HepG2 (cell line): ENCODE results near the gene ARHGAP45. TPM values are rescaled to one million over a fixed set of nuclear protein-coding genes. Genes with fewer than 3 reads are reported as not detected.

Source experiments
- ATAC-seq: fragments of 200-7000 bp; cut with Tn5 transposase; 3 replicates; pipeline ENCODE4 v1.9.1; 2020; ENCODE audit warnings: mild to moderate bottlenecking, moderate library complexity
- BruUV-seq: library from RNA; stranded (reverse); fragments of 400-500 nt; replicated peaks from 2 replicates; lab custom pipeline; 2021; lab: Mats Ljungman, UMichigan
- CTCF ChIA-PET: fragments of 300-600 bp; formaldehyde crosslinking; extraction: SDS; loops from one replicate; lab custom pipeline; 2021; ENCODE audit warnings: low total read pairs, inconsistent platforms, low intra/inter-chr PET ratio; lab: Yijun Ruan, JAX
- POLR2A ChIA-PET: fragments of 350-600 bp; sonication (Branson Sonifier 250); formaldehyde crosslinking; loops from one replicate; lab custom pipeline; 2020; ENCODE audit warnings: antibody characterized with exemption, inconsistent platforms; lab: Yijun Ruan, JAX
- DNase-seq: peaks from one replicate; pipeline ENCODE4 v3.0.0-alpha.2; 2015; ENCODE audit warnings: low spot score
- FAIRE-seq: peaks from 3 replicates; lab custom pipeline; 2011; peaks lifted over from hg19 to GRCh38; lab: Jason Lieb, UNC
- H2AFZ ChIP-seq: one replicate; pipeline ENCODE4 v1.6.1; 2011; ENCODE audit warnings: low read length, inconsistent platforms
- H3K27ac ChIP-seq: fragments of 300-600 bp; 3 replicates; pipeline ENCODE4 v1.8.0; 2011; ENCODE audit warnings: mixed run types, mild to moderate bottlenecking, mixed read lengths, low read length, inconsistent platforms; ENCODE audit not compliant: insufficient read depth; ENCODE audit errors: extremely low read length
- H3K27me3 ChIP-seq, 2 experiments: fragments of 200-600 bp in 1 of 2; 2 replicates in 1 of 2; 3 replicates in 1 of 2; pipeline versions ENCODE4 v1.6.0 to v1.8.0; 2011; ENCODE audit warnings: low read length in 2 of 2, mild to moderate bottlenecking in 2 of 2, moderate library complexity in 2 of 2, inconsistent platforms in 1 of 2; ENCODE audit not compliant: insufficient read depth in 2 of 2, control insufficient read depth in 1 of 2
- H3K36me3 ChIP-seq, 2 experiments: fragments of 200-600 bp in 1 of 2; replicated peaks in 1 of 2; 2 replicates in 1 of 2; 3 replicates in 1 of 2; pipeline versions ENCODE4 v1.5.1 to v1.8.0; 2011; ENCODE audit warnings: low read length in 2 of 2, inconsistent platforms in 1 of 2; ENCODE audit not compliant: insufficient read depth in 2 of 2, control insufficient read depth in 1 of 2
- H3K4me1 ChIP-seq: 2 replicates; pipeline ENCODE4 v1.5.1; 2012; ENCODE audit warnings: low read length, inconsistent platforms; ENCODE audit not compliant: insufficient read depth
- H3K4me2 ChIP-seq: 2 replicates; pipeline ENCODE4 v1.6.0; 2011; ENCODE audit warnings: low read depth, low read length, inconsistent platforms
- H3K4me3 ChIP-seq, 3 experiments: fragments of 200-600 bp in 1 of 3; sonication (generic), shearing (Covaris generic) in 1 of 3; replicated peaks in 1 of 3; 2 replicates each; pipeline ENCODE4 v1.5.1; 2011 to 2016; ENCODE audit warnings: low read length in 3 of 3, inconsistent platforms in 2 of 3, low read depth in 2 of 3, mild to moderate bottlenecking in 2 of 3, control low read depth in 1 of 3, mixed read lengths in 1 of 3; ENCODE audit not compliant: insufficient read depth in 1 of 3
- H3K79me2 ChIP-seq: one replicate; pipeline ENCODE4 v1.6.1; 2011; ENCODE audit warnings: low read length, inconsistent platforms; ENCODE audit not compliant: insufficient read depth
- H3K9ac ChIP-seq: 2 replicates; pipeline ENCODE4 v1.6.0; 2011; ENCODE audit warnings: mild to moderate bottlenecking, low read depth, low read length, inconsistent platforms; ENCODE audit not compliant: insufficient read depth
- H3K9me3 ChIP-seq: 2 replicates; pipeline ENCODE4 v1.5.1; 2012; ENCODE audit warnings: mild to moderate bottlenecking, low read length
- H4K20me1 ChIP-seq: 2 replicates; pipeline ENCODE4 v1.6.0; 2011; ENCODE audit warnings: inconsistent platforms, mild to moderate bottlenecking, low read length, moderate library complexity; ENCODE audit not compliant: insufficient read depth
- BORCS8-MEF2B ChIP-seq: sonication (generic); formaldehyde crosslinking; IDR thresholded peaks from 2 replicates; pipeline ENCODE4 v1.8.0; 2022; ENCODE audit warnings: mild to moderate bottlenecking, missing genetic modification reagents
- BRCA1 ChIP-seq: sonication (generic); formaldehyde crosslinking; IDR thresholded peaks from 2 replicates; pipeline ENCODE4 v1.4.0; 2020; ENCODE audit warnings: missing genetic modification reagents
- HDAC2 ChIP-seq: sonication (generic); formaldehyde crosslinking; IDR thresholded peaks from 2 replicates; pipeline ENCODE4 v1.4.0; 2020; ENCODE audit warnings: missing genetic modification reagents
- HNF4G ChIP-seq, 2 experiments: sonication (generic) in 1 of 2; formaldehyde crosslinking in 1 of 2; IDR thresholded peaks; 2 replicates each; pipeline versions ENCODE4 v1.4.0 to v1.6.1; 2011 to 2020; ENCODE audit warnings: borderline replicate concordance in 2 of 2, low read depth in 2 of 2, mild to moderate bottlenecking in 2 of 2, low read length in 1 of 2, missing genetic modification reagents in 1 of 2, moderate library complexity in 1 of 2
- HOXA3 ChIP-seq: sonication (generic); formaldehyde crosslinking; IDR thresholded peaks from 2 replicates; pipeline ENCODE4 v1.5.0; 2020; ENCODE audit warnings: missing genetic modification reagents
- MED1 ChIP-seq: sonication (generic); formaldehyde crosslinking; IDR thresholded peaks from 2 replicates; pipeline ENCODE4 v1.4.0; 2020; ENCODE audit warnings: missing genetic modification reagents
- MYC ChIP-seq: sonication (generic); formaldehyde crosslinking; IDR thresholded peaks from 2 replicates; pipeline ENCODE4 v1.9.0; 2021; ENCODE audit warnings: missing genetic modification reagents, borderline replicate concordance
- NR2F6 ChIP-seq, 2 experiments: IDR thresholded peaks; 2 replicates each; pipeline ENCODE4 v1.6.1; 2016; ENCODE audit warnings: antibody characterized with exemption in 1 of 2, mild to moderate bottlenecking in 1 of 2
- RARA ChIP-seq: IDR thresholded peaks from 2 replicates; pipeline ENCODE4 v1.6.1; 2016; ENCODE audit warnings: missing genetic modification reagents, missing compliant biosample characterization
- SRY ChIP-seq: sonication (generic); formaldehyde crosslinking; IDR thresholded peaks from 2 replicates; pipeline ENCODE4 v1.8.0; 2022; ENCODE audit warnings: mild to moderate bottlenecking, missing genetic modification reagents
- STAG1 ChIP-seq: sonication (generic); formaldehyde crosslinking; IDR thresholded peaks from 2 replicates; pipeline ENCODE4 v1.4.0; 2020; ENCODE audit warnings: missing genetic modification reagents
- ZNF232 ChIP-seq: sonication (generic); formaldehyde crosslinking; IDR thresholded peaks from 2 replicates; pipeline ENCODE4 v1.4.0; 2020; ENCODE audit warnings: missing genetic modification reagents, borderline replicate concordance
- ZNF335 ChIP-seq: sonication (generic); formaldehyde crosslinking; IDR thresholded peaks from 2 replicates; pipeline ENCODE4 v1.4.0; 2020; ENCODE audit warnings: missing genetic modification reagents
- ZNF768 ChIP-seq: sonication (generic); formaldehyde crosslinking; IDR thresholded peaks from 2 replicates; pipeline ENCODE4 v1.4.0; 2020; ENCODE audit warnings: missing genetic modification reagents
- WGBS: methylation state at CpG from one replicate; pipeline ENCODE4 v1.1.6; 2017; ENCODE audit warnings: low lambda C conversion rate; 5-methylcytosine and 5-hydroxymethylcytosine counted together
- in situ Hi-C: cut with HindIII; loops from 2 replicates; pipeline ENCODE4 v1.10.0; 2017; ENCODE audit warnings: low pct_unique_long_range_greater_than_20kb; ENCODE audit not compliant: extremely low pct_ligation_motif_present
- intact Hi-C: fragments of 100-400 bp; cut with micrococcal nuclease; formaldehyde crosslinking; loops from one replicate; pipeline ENCODE4 v1.10.0; 2022; ENCODE audit not compliant: unreplicated experiment
- polyA plus RNA-seq, 8 experiments: library from polyadenylated mRNA; depleted of rRNA in 3 of 8; stranded (reverse) in 7 of 8; unstranded in 1 of 8; fragments of >200 nt; fragmentation: Illumina TruSeq in 4 of 8; extraction: Trizol in 4 of 8; gene quantifications; 2 replicates each; pipeline versions ENCODE4 v1.2.1 to v1.2.3, GENCODE V29; 2011 to 2016; ENCODE audit warnings: low read depth in 4 of 8, missing spikeins in 1 of 8, mixed read lengths in 1 of 8; ENCODE audit not compliant: insufficient read depth in 1 of 8
- total RNA-seq, 5 experiments: library from RNA; depleted of rRNA; stranded (reverse); fragments of >200 nt; fragmentation: Illumina TruSeq; extraction: Trizol; gene quantifications; 2 replicates each; pipeline ENCODE4 v1.2.3, GENCODE V29; 2016; ENCODE audit warnings: low read depth in 1 of 5
- TF ChIP-seq, protein P1 (sequence below): sonication (generic); formaldehyde crosslinking; IDR thresholded peaks from 2 replicates; pipeline ENCODE4 v1.8.0; 2023; ENCODE audit warnings: mild to moderate bottlenecking, missing genetic modification reagents
- TF ChIP-seq, protein P2 (sequence below): sonication (generic); formaldehyde crosslinking; IDR thresholded peaks from 2 replicates; pipeline ENCODE4 v1.9.0; 2022; ENCODE audit warnings: missing genetic modification reagents, mild to moderate bottlenecking, borderline replicate concordance
- TF ChIP-seq, protein P3 (sequence below): IDR thresholded peaks from 2 replicates; pipeline ENCODE4 v1.6.1; 2016

Gene ARHGAP45
- total and polyA plus RNA-seq, 2 of the 13 experiments (the other 11 are each of a cell fraction or from before 2014, with no cell fraction given): 0.84 to 32.0 TPM

DNA sequence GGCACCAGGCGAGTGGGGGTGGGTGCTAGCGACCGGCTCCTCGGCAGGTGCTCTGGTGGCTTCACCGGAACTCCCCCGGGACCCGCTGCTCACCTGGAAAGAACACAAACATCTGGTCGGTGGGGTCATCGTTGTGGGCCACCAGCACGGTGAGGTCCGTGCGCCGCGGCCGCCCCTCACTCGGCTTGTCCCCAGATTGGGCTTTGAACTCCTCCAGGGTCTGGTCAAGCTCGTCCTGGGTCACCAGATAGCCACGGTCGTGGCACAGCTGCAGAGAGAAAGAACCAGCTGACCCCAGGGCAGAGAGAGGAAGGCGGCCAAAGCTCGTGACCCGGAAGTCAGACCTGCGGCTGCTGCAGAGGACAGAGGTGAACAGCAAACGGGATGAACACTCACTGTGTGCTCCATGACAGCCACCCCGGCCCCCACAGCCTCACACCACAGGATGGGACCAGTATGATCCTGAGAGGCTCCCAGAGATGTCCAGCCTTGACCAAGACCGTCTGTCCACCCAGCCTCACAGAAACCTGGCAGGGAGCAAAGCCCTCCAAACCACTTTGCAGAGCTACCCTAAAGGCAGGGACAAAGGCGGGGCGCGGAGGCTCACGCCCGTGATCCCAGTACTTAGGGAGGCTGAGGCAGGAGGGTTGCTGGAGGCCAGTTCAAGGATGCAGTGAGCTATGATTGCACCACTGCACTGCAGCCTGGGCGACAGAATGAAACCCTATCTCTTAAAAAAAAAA is 27.0 kb downstream of the ARHGAP45 start:
- ChIA-PET CTCF (no interaction called here), POLR2A (interaction anchor here (0.7 to 2.6 kb wide), 9 partner anchors 9 to 68 kb away, joined by 3 to 9 read pairs (median 4); partner anchors contain the start of gene CNN2)
- peaks cover 43% of the 10 kb centered on the region for H3K4me1 ChIP-seq
- intact Hi-C loops: no loop called here
- under 1% methylated on average over 26 of the region's 32 CpGs for WGBS
- BruUV-seq: no TSS peak
- peaks cover 16% of the 10 kb centered on the region for H4K20me1 ChIP-seq
- H3K4me2 ChIP-seq: peak overlapping the region; percentile 89
- H3K9ac ChIP-seq: peak overlapping the region; percentile 92
- FAIRE-seq: no peak
- peaks cover 12 to 28% of the 10 kb centered on the region in 2 experiments for H3K36me3 ChIP-seq
- H3K9me3 ChIP-seq: no peaks in the 10 kb centered on the region
- DNase-seq: peak; percentile 29
- in situ Hi-C loops: no loop called here
- H3K27me3 ChIP-seq: no peaks in the 10 kb centered on the region; a peak in 1 of 5 replicates
- peaks cover 30% of the 10 kb centered on the region for H3K79me2 ChIP-seq
- H3K4me3 ChIP-seq: peak overlapping the region; percentile 91 to 99 (median 97)
- peak overlapping the region; percentile 57 for H3K27ac ChIP-seq
- no peak overlapping the region for H2AFZ ChIP-seq
- peak; percentile 4 for ATAC-seq
- TF ChIP-seq HNF4G (IDR thresholded peaks at IDR 0.05; ENCODE audit: borderline replicate concordance, low read depth, low read length) (no peak), HNF4G (CRISPR knock-in tag; IDR thresholded peaks at IDR 0.05; ENCODE audit: borderline replicate concordance, low read depth) (0 out of 2 replicates have a peak, but pooled peaks have one; percentile 32), MED1 (CRISPR knock-in tag) (0 out of 2 replicates have a peak, but pooled peaks have one; percentile 50), MYC (CRISPR knock-in tag) (peak; percentile 48; the same call in 1 of the 2 replicates), ZNF232 (CRISPR knock-in tag) (peak; percentile 72; the same call in 1 of the 2 replicates), HDAC2 (CRISPR knock-in tag) (peak; percentile 50; the same call in 1 of the 2 replicates), NR2F6 (IDR thresholded peaks at IDR 0.05) (no peak), NR2F6 (CRISPR knock-in tag; IDR thresholded peaks at IDR 0.05) (peak; percentile 49; the same call in 1 of the 2 replicates), ZNF768 (0 out of 2 replicates have a peak, but pooled peaks have one; percentile 9), RARA (CRISPR knock-in tag) (peak; percentile 47; the same call in 1 of the 2 replicates), ZNF335 (CRISPR knock-in tag) (peak; percentile 94), BORCS8-MEF2B (peak; percentile 45; the same call in 1 of the 2 replicates), STAG1 (CRISPR knock-in tag) (peak; percentile 17; the same call in 1 of the 2 replicates), SRY (CRISPR knock-in tag) (0 out of 2 replicates have a peak, but pooled peaks have one; percentile 12), HOXA3 (CRISPR knock-in tag) (peak; percentile 47), BRCA1 (CRISPR knock-in tag) (0 out of 2 replicates have a peak, but pooled peaks have one; percentile 29)
- TF ChIP-seq, protein P1, sequence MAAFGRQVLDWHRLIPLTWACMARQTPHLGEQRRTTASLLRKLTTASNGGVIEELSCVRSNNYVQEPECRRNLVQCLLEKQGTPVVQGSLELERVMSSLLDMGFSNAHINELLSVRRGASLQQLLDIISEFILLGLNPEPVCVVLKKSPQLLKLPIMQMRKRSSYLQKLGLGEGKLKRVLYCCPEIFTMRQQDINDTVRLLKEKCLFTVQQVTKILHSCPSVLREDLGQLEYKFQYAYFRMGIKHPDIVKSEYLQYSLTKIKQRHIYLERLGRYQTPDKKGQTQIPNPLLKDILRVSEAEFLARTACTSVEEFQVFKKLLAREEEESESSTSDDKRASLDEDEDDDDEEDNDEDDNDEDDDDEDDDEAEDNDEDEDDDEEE (CRISPR knock-in tag): 0 out of 2 replicates have a peak, but pooled peaks have one; percentile 49
- TF ChIP-seq, protein P2, sequence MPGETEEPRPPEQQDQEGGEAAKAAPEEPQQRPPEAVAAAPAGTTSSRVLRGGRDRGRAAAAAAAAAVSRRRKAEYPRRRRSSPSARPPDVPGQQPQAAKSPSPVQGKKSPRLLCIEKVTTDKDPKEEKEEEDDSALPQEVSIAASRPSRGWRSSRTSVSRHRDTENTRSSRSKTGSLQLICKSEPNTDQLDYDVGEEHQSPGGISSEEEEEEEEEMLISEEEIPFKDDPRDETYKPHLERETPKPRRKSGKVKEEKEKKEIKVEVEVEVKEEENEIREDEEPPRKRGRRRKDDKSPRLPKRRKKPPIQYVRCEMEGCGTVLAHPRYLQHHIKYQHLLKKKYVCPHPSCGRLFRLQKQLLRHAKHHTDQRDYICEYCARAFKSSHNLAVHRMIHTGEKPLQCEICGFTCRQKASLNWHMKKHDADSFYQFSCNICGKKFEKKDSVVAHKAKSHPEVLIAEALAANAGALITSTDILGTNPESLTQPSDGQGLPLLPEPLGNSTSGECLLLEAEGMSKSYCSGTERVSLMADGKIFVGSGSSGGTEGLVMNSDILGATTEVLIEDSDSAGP (CRISPR knock-in tag): peak; percentile 49; the same call in 1 of the 2 replicates
- TF ChIP-seq, protein P3, sequence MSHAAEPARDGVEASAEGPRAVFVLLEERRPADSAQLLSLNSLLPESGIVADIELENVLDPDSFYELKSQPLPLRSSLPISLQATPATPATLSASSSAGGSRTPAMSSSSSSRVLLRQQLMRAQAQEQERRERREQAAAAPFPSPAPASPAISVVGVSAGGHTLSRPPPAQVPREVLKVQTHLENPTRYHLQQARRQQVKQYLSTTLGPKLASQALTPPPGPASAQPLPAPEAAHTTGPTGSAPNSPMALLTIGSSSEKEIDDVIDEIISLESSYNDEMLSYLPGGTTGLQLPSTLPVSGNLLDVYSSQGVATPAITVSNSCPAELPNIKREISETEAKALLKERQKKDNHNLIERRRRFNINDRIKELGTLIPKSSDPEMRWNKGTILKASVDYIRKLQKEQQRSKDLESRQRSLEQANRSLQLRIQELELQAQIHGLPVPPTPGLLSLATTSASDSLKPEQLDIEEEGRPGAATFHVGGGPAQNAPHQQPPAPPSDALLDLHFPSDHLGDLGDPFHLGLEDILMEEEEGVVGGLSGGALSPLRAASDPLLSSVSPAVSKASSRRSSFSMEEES (CRISPR knock-in tag): peak; percentile 72
